Colonic mucosa (tissue), 4 donors: ENCODE results near the gene RAB3C. TPM values are rescaled to one million over a fixed set of nuclear protein-coding genes. Genes with fewer than 3 reads are reported as not detected.

Source experiments
- DNase-seq: peaks from one replicate; pipeline ENCODE4 v3.0.0-alpha.2; 2020
- H3K27ac ChIP-seq: fragments of 200-600 bp; one replicate; pipeline ENCODE4 v1.8.0; 2021
- H3K27me3 ChIP-seq: fragments of 200-600 bp; one replicate; pipeline ENCODE4 v1.8.0; 2021
- H3K36me3 ChIP-seq: fragments of 200-600 bp; one replicate; pipeline ENCODE4 v1.8.0; 2021
- H3K4me1 ChIP-seq: fragments of 200-600 bp; one replicate; pipeline ENCODE4 v1.8.0; 2021; ENCODE audit warnings: mild to moderate bottlenecking
- H3K4me3 ChIP-seq: fragments of 200-600 bp; one replicate; pipeline ENCODE4 v1.8.0; 2021
- H3K9ac ChIP-seq, 2 donors: one replicate each; pipeline ENCODE4 v1.7.0; 2013; ENCODE audit warnings: control low read depth in 2 of 2, low read depth in 2 of 2, low read length in 2 of 2
- H3K9me3 ChIP-seq: fragments of 200-600 bp; one replicate; pipeline ENCODE4 v1.8.0; 2021
- CTCF ChIP-seq: fragments of 200-600 bp; IDR thresholded peaks from one replicate; pipeline ENCODE4 v1.8.0; 2022; ENCODE audit warnings: antibody characterized with exemption, mild to moderate bottlenecking
- intact Hi-C: fragments of 100-400 bp; cut with DNase I; formaldehyde crosslinking; loops from one replicate; pipeline ENCODE4 v1.14.1; 2022
- total RNA-seq, 2 donors: library from RNA; stranded (reverse); fragmentation: NEBNext Ultra II Directional in 1 of 2; extraction: Animal tissue kit (Norgen Biotek cat#: 25700) in 1 of 2; gene quantifications; one replicate each; pipeline ENCODE4 v1.2.1, GENCODE V29; 2021
- donor health status: healthy.
- donor health status: DM: no; HTN: no; CAD: no.
- donor health status: DM: no; HTN: no; CAD: no.

Gene RAB3C
- total RNA-seq, 2 donors from 2014 or later, result 1.1 to 1.2 TPM

- no peaks in the 10 kb centered on the region for H3K27me3 ChIP-seq
- DNase-seq, result no peak
- no peak for TF ChIP-seq CTCF
- no peak overlapping the region for H3K9ac ChIP-seq
- no peaks in the 10 kb centered on the region for H3K9me3 ChIP-seq
- H3K36me3 ChIP-seq, result no peaks in the 10 kb centered on the region
- no peak overlapping the region for H3K4me3 ChIP-seq
- H3K27ac ChIP-seq, result no peak overlapping the region
- peaks cover 3% of the 10 kb centered on the region for H3K4me1 ChIP-seq
- intact Hi-C loops, result no loop called here
Observed at GRCh38 chr5:58759745-58760144, 176.9 kb downstream of the RAB3C start.

GRCh38 chr5:58760222-58760621, 177.3 kb downstream of the RAB3C start:
- no peak for DNase-seq
- Histone ChIP-seq H3K27ac (no peak overlapping the region), H3K27me3 (no peaks in the 10 kb centered on the region), H3K9me3 (no peaks in the 10 kb centered on the region), H3K4me1 (peaks cover 3% of the 10 kb centered on the region), H3K36me3 (no peaks in the 10 kb centered on the region), H3K4me3 (no peak overlapping the region), H3K9ac (no peak overlapping the region)
- no peak for TF ChIP-seq CTCF
- intact Hi-C loops, result no loop called here

GRCh38 chr5:58761407-58761806, 178.5 kb downstream of the RAB3C start:
- no peaks in the 10 kb centered on the region for H3K27me3 ChIP-seq
- no peak overlapping the region for H3K9ac ChIP-seq
- no peak overlapping the region for H3K27ac ChIP-seq
- peaks cover 3% of the 10 kb centered on the region for H3K4me1 ChIP-seq
- intact Hi-C loops, result no loop called here
- DNase-seq, result no peak
- no peaks in the 10 kb centered on the region for H3K36me3 ChIP-seq
- H3K9me3 ChIP-seq, result no peaks in the 10 kb centered on the region
- H3K4me3 ChIP-seq, result no peak overlapping the region
- no peak for TF ChIP-seq CTCF

GRCh38 chr5:58763390-58763789, 180.5 kb downstream of the RAB3C start:
- Histone ChIP-seq H3K9me3 (no peaks in the 10 kb centered on the region), H3K4me1 (peaks cover 3% of the 10 kb centered on the region), H3K27ac (no peak overlapping the region), H3K9ac (no peak overlapping the region), H3K36me3 (no peaks in the 10 kb centered on the region), H3K4me3 (no peak overlapping the region), H3K27me3 (no peaks in the 10 kb centered on the region)
- DNase-seq, result no peak
- intact Hi-C loops, result no loop called here
- no peak for TF ChIP-seq CTCF

DNA sequence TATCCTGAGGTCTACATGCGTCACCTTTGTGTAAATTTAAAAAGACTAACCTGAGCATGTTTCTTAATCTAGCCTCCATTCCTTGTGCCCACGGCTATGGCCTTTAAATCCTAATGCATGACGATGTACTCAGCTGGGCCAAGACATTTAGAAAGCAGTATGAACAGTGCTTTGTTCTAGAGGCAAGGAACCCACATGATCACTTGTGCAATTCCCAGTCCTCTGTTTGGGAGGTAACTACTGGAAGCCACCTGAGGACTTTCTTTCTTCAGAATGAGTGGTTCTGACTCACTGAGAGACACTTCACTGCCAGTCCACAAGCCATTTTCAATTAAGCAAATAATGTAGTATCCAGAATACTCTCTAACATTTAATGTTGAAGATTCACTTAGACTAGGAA, 181.3 kb downstream of the RAB3C start:
- no peak overlapping the region for H3K9ac ChIP-seq
- H3K4me3 ChIP-seq, result no peak overlapping the region
- DNase-seq, result no peak
- no peak for TF ChIP-seq CTCF
- H3K27ac ChIP-seq, result no peak overlapping the region
- H3K36me3 ChIP-seq, result no peaks in the 10 kb centered on the region
- peaks cover 3% of the 10 kb centered on the region for H3K4me1 ChIP-seq
- H3K9me3 ChIP-seq, result no peaks in the 10 kb centered on the region
- H3K27me3 ChIP-seq, result no peaks in the 10 kb centered on the region
- intact Hi-C loops, result no loop called here

DNA sequence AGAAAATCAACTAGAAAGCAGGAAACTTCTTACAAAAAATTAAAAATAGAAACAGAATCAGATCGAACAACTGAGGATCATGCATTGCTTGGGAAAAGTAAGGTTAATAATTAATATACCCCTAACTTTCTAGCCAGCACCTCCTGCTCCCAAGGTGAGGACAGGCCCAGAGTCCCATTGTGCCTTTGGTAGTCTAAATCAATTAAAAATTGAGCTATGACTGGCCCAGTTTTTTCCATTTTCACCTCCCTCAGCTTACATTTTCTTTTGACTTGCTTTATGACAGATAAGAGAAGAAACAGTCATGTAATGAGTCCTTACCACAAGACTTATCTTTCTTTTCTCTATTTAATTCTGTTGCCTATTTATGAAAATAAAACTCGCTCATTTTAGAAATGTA, 182.2 kb downstream of the RAB3C start:
- H3K9ac ChIP-seq, result no peak overlapping the region
- H3K4me3 ChIP-seq, result no peak overlapping the region
- H3K27ac ChIP-seq, result no peak overlapping the region
- no peaks in the 10 kb centered on the region for H3K27me3 ChIP-seq
- H3K4me1 ChIP-seq, result peaks cover 3% of the 10 kb centered on the region
- TF ChIP-seq CTCF, result no peak
- DNase-seq, result no peak
- no peaks in the 10 kb centered on the region for H3K9me3 ChIP-seq
- intact Hi-C loops, result no loop called here
- no peaks in the 10 kb centered on the region for H3K36me3 ChIP-seq
